GM06990 (cell line): ENCODE results near the gene IRF9.

Experiments
- DNase-seq: peaks from one replicate; pipeline ENCODE4 v3.0.0-alpha.2; 2011; ENCODE audit not compliant: insufficient read length; ENCODE audit errors: extremely low read depth
- H3K27me3 ChIP-seq: replicated peaks from 2 replicates; pipeline ENCODE4 v1.6.0; 2011; ENCODE audit warnings: low read length; ENCODE audit not compliant: control insufficient read depth, insufficient read depth
- H3K36me3 ChIP-seq: 2 replicates; pipeline ENCODE4 v1.5.1; 2011; ENCODE audit warnings: low read length; ENCODE audit not compliant: control insufficient read depth, insufficient read depth
- H3K4me3 ChIP-seq: replicated peaks from 2 replicates; pipeline ENCODE4 v1.5.1; 2011; ENCODE audit warnings: low read depth, mild to moderate bottlenecking, control low read depth, low read length
- TF ChIP-seq, protein P1 (sequence below): IDR thresholded peaks from 2 replicates; pipeline ENCODE4 v1.5.1; 2011; ENCODE audit warnings: low read length, control low read depth, mild to moderate bottlenecking, inconsistent platforms; ENCODE audit not compliant: insufficient read depth, poor library complexity, severe bottlenecking

Gene IRF9

GRCh38 chr14:24129410-24129998 is 31.6 kb upstream of the IRF9 start:
- TF ChIP-seq, protein P1, sequence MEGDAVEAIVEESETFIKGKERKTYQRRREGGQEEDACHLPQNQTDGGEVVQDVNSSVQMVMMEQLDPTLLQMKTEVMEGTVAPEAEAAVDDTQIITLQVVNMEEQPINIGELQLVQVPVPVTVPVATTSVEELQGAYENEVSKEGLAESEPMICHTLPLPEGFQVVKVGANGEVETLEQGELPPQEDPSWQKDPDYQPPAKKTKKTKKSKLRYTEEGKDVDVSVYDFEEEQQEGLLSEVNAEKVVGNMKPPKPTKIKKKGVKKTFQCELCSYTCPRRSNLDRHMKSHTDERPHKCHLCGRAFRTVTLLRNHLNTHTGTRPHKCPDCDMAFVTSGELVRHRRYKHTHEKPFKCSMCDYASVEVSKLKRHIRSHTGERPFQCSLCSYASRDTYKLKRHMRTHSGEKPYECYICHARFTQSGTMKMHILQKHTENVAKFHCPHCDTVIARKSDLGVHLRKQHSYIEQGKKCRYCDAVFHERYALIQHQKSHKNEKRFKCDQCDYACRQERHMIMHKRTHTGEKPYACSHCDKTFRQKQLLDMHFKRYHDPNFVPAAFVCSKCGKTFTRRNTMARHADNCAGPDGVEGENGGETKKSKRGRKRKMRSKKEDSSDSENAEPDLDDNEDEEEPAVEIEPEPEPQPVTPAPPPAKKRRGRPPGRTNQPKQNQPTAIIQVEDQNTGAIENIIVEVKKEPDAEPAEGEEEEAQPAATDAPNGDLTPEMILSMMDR, result no peak
- no peak for DNase-seq
- Histone ChIP-seq H3K27me3 (no peaks in the 10 kb centered on the region), H3K36me3 (peaks cover 2% of the 10 kb centered on the region), H3K4me3 (no peak overlapping the region)

DNA sequence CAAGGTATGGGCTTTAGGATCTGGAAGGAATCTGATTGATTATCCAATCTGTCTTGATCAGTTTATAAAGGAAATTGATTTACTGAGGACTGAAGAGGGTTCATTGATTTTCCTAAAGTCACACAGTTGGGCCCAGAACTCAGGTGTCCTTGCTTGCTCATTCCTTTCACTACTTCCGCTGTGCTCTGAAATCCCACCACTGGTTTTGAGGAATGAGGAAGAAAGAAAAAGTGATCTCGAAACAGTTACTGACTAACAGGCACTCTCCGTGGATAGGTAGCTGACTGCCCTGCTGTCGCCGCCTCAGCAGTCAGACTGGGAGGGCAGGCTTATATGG is 30.7 kb upstream of the IRF9 start, which contains the start of gene FITM1:
FITM1 (plus strand) TSS at position 280 of the 337 bp plus-strand sequence. CDS start 905 bp downstream, outside the sequence.
- Histone ChIP-seq H3K4me3 (no peak within 1 kb of the TSS), H3K27me3 (no peaks in the 10 kb centered on the region), H3K36me3 (no peaks in the 10 kb centered on the region; the same call in 1 of the 2 replicates)
- TF ChIP-seq, protein P1, result no peak
- DNase-seq, result no peak

GRCh38 chr14:24130717-24131548 is 30.1 kb upstream of the IRF9 start:
- TF ChIP-seq, protein P1, result no peak
- Histone ChIP-seq H3K4me3 (no peak overlapping the region), H3K27me3 (no peaks in the 10 kb centered on the region), H3K36me3 (no peaks in the 10 kb centered on the region; the same call in 1 of the 2 replicates)
- DNase-seq, result no peak

DNA sequence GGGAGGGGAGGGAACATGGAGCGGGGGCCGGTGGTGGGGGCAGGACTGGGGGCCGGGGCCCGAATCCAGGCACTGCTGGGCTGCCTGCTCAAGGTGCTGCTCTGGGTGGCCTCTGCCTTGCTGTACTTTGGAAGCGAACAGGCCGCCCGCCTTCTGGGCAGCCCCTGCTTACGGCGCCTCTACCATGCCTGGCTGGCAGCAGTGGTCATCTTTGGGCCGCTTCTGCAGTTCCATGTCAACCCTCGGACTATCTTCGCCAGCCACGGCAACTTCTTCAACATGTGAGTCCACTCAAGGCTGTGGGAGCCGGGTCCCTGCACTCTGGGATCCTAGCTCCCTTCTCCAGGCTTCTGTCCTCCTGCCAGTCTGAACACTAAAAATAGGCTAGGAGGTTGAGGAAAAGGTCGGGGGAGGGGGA is 29.5 kb upstream of the IRF9 start:
- H3K36me3 ChIP-seq, result no peaks in the 10 kb centered on the region; the same call in 1 of the 2 replicates
- no peak for DNase-seq
- TF ChIP-seq, protein P1, result no peak
- no peak overlapping the region for H3K4me3 ChIP-seq
- H3K27me3 ChIP-seq, result no peaks in the 10 kb centered on the region

DNA sequence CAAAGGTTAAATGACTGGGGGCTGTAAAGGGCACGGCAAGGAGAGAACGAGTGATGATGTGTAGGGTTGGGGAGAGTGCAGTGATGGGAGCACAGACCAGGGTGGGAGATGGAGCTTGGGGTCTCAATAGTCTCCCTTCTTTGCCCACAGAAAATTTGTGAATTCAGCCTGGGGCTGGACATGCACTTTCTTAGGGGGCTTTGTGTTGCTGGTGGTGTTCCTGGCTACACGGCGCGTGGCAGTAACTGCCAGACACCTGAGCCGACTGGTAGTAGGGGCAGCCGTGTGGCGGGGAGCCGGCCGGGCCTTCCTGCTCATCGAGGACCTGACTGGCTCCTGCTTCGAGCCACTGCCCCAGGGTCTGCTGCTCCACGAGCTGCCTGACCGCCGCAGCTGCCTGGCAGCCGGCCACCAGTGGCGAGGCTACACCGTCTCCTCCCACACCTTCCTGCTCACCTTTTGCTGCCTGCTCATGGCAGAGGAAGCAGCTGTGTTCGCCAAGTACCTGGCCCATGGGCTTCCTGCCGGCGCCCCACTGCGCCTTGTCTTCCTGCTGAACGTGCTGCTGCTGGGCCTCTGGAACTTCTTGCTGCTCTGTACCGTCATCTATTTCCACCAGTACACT is 28.9 kb upstream of the IRF9 start:
- TF ChIP-seq, protein P1, result no peak
- Histone ChIP-seq H3K4me3 (no peak overlapping the region), H3K27me3 (no peaks in the 10 kb centered on the region), H3K36me3 (no peaks in the 10 kb centered on the region; the same call in 1 of the 2 replicates)
- peak; percentile 58 for DNase-seq
